Hair follicular keratinocyte (primary cell): ENCODE results near the gene TMEM141. TPM values are rescaled to one million over a fixed set of nuclear protein-coding genes. Genes with fewer than 3 reads are reported as not detected.

Experiments
- total RNA-seq: library from RNA; depleted of rRNA; stranded (reverse); fragments of >200 nt; gene quantifications from 2 replicates; pipeline ENCODE4 v1.2.3, GENCODE V29; 2015

The TMEM141 gene
- total RNA-seq, result 240 and 247 TPM in 2 replicates

DNA sequence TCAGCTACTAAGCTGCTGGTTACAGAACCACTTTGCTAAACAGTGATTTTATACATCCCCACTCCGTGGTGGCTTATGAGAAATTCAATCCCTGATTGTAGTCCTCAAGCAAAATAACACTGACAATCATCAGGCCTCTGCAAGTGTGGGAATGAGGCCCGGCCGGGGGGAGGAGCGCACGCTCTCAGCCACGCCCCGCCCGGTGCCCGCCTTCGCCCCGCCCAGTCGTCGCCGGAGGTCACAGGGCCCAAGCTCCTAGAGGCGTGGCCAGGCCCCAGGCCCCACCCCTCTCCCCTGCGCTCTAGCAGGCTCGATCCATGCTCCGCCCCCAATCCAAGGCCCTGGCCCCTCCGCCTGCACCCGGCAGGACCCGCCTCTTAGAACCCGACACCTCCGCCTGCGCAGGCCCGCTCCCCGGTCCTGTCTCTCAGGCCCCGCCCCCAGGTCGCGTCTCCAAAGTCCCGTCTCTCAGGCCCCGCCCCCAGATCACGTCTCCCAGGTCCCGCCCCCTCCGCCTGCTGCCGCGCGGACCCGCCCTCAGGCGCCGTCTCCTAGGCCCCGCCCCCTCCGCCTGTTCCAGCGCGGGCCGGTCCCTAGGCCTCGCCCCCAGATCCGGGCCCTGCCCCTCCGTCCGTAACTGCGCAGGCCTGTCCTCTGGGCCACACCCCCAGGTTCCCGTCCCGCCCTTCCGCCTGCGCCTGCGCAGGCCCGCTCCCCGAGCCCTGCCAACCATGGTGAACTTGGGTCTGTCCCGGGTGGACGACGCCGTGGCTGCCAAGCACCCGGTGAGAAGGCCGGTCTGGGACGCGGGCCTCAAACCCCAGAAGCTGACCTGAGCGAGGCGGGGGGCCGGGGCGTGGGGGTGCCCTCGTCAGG, at the start of gene TMEM141:
Gene TMEM141, plus strand, starts transcription at position 705 of the 876 bp plus-strand sequence. Its CDS starts 27 bp downstream, at position 732.

DNA sequence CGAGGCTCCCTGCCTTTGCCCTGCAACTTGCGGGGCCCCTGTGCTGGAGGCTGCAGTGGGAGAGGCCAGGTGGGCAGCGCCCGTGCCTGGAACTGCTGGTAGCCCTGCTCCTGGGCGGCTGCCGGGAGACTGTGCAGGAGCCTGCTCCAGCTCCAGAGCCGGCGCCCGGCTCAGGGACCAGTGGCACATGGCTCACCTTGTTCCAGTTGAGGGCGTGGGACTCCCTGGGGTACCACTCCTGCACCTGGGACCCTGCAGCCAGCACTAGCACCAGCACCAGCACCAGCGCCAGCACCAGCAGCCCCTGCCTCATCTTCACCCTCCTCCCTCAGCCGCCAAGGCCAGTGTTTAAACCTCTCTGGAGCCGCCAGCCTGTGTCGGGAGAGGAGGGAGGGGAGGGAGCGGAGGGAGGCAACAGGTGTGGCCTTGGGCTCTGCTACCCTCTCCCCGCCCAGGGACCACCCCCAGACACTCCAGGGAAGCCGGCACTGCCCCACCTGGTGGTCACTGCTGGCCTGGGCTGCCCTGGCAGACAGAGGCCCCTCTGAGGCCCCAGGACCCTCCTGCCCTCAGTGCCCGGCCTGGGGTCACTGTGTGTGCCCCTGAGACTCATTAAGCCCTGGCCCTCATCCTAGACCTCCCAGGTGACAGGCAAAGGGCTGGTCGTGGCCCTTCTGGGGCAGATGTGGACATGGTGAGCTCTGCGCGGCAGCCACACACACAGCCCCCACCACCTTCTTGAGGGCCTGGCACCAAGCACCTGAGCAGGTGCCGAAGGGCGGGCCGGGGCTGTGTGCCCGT, 48.4 kb upstream of the TMEM141 start, which contains the start of gene LCN10:
Gene LCN10, minus strand, starts transcription at position 350 of the 801 bp plus-strand sequence. Its CDS starts 37 bp downstream, at position 313.

DNA sequence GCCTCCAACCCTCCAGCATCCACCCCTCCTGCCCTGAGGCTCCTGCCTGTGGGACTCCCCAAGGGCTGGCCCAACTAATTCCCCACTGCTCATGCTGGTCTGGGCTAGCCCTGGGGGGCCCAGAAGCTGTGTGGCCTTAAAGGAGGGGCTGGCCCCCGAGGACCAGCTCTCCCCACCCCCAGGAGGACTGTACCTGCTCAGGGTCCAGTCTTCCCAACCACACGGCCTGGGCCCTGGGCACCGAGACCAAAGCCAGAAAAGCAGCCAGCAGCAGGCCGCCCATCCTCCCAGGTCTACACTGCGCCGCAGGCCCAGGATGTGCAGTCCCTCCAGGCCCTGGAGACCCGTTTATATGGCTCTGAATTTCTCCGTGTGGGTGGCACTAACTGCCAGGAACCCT, 42.9 kb upstream of the TMEM141 start, which contains the start of gene LCN6:
Gene LCN6, minus strand, starts transcription at position 325 of the 400 bp plus-strand sequence. Its CDS starts 42 bp downstream, at position 283.

DNA sequence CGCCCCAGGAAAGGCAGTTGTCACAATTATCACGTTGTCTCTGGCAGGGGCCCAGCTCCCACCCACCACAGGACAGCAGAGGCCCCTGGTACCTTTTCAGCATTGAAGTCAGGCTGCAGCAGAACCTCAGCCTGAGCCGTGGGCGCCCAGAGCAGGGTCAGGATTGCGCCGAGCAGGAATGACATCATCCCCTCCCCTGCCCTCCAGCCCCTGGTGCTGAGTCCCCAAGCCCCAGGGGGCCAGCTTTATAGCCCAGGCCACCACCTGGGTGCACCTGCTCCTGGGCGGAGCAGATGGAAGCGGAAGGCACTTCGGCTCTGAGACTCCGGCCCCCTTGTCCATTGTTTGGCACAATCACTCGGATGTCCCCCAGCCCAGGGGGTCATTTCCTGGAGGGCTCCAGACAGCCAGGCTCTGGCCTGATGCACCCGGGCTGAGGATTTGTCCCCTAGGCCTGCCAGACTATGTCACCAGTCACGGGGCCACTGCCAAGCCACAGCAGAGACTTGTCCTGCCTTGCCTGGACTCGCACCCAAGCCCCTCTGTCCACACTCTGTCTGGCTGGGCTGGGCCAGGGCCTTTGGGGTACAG, 26.7 kb upstream of the TMEM141 start, which contains the start of gene LCN15:
Gene LCN15, minus strand, starts transcription at position 218 of the 591 bp plus-strand sequence. Its CDS starts 30 bp downstream, at position 188.

DNA sequence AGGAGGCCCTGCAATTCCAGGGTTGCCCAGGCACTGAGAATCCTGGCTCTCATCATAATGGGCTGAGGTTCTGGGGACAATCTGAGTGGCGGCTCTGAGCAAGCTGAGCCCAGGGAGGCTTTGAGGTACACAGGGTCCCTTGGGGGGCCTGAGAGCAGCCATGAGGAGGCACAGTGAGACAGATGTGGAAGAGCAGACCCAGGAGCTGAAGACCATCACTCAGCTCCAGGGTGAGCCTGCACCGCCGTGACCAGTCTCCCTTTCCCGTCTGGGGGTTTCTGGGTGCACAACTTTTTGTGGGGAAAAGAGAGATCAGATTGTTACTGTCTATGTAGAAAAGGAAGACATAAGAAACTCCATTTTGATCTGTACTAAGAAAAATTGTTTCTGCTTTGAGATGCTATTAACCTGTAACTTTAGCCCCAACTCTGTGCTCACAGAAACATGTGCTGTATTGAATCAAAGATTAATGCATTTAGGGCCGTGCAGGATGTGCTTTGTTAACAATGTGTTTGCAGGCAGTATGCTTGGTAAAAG, 5.2 kb downstream of the TMEM141 start, which contains the start of gene CCDC183:
Gene CCDC183, plus strand, starts transcription at position 101 of the 537 bp plus-strand sequence. Its CDS starts 60 bp downstream, at position 161.

DNA sequence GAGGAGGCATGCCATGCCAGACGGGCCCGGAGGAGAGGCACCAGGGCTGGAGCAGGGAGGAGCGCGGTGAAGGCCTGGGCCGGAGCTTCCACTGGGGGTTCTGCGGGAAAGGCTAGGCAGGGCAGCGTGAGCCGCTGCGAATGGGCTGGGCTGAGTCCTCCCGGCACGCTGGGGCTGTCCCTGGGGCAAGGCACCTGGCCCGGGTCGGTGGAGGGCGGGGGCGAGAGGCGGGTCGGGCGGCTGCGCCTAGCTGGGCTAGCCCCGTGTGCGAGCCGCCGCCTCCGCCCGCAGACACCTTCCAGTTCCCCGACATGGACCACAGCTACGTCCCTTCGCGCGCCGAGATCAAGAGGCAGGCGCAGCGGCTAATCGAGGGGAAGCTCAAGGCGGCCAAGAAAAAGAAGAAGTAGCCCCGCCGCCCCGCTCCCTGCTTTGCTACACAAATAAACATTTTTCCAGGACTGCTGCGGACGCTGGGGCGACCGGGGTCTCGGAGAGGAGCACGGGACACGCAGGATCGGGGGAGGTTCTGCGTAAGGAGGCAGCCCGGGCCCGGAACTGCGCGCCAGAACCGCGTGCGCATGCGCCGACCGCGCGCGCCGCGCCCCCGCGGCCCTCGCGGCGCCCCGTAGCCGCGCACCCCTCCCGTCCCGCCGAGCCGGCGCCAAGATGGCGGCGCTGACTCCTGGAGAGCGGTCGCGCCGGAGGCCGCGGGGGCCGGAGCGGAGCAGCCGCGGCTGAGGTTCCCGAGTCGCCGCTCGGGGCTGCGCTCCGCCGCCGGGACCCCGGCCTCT, 16.3 kb downstream of the TMEM141 start, which contains the start of gene RABL6:
Gene RABL6, plus strand, starts transcription at position 668 of the 794 bp plus-strand sequence. CDS start 249 bp downstream, outside the sequence.

DNA sequence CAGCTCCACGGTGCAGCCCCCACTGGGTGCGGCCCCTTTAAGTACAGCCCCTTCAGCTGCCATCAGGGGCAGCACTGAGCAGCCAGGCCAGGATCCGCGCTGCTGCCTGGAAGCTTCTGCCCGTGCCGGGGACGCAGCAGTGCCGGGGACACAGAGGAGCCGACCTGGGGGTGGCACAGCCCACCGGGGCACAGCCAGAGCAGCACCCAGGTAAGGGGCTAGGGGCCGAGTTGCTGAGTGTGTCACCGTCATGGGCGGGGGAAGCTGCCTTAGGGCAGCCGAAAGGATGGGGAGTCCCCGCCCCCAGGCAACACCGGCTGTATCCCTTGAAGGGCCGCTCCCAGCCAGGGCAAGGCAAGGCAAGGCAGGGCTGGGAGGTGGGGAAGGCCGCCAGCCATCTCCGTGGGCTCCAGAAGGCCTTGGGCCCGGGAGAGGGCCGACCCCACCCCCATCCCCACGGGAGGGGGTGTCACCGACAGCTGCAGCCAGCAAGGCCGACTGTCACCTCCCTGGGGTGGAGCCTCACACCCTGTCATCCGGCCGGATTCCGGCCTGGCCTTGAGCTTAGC, 51.3 kb downstream of the TMEM141 start, which contains the start of gene AJM1:
Gene AJM1, plus strand, starts transcription at position 99 of the 569 bp plus-strand sequence. CDS start 1,937 bp downstream, outside the sequence.

Other genes with a start within 250 kb of the TMEM141 start
- gene NOTCH1, start 245.3 kb upstream of the TMEM141 start, total RNA-seq, result 62.9 and 93.1 TPM in 2 replicates
- 11.1 and 18.8 TPM in 2 replicates for gene EGFL7, start 128.4 kb upstream of the TMEM141 start, total RNA-seq
- gene AGPAT2, start 103.9 kb upstream of the TMEM141 start, total RNA-seq, result 52.2 and 74.0 TPM in 2 replicates
- gene DIPK1B, start 78.8 kb upstream of the TMEM141 start, total RNA-seq, result 0.08 and 0.47 TPM in 2 replicates
- not detected in 2 replicates for gene LCN10, start 48.4 kb upstream of the TMEM141 start, total RNA-seq
- gene LCN6, start 42.8 kb upstream of the TMEM141 start, total RNA-seq, result not detected in 2 replicates
- gene LCN8, start 33.1 kb upstream of the TMEM141 start, total RNA-seq, result not detected in 2 replicates
- gene LCN15, start 26.8 kb upstream of the TMEM141 start, total RNA-seq, result not detected in 2 replicates
- 1.3 TPM in 1 of 2 replicates, not detected in the other for gene CCDC183, start 5.0 kb downstream of the TMEM141 start, total RNA-seq
- 82.2 and 126 TPM in 2 replicates for gene RABL6, start 16.6 kb downstream of the TMEM141 start, total RNA-seq
- 0.87 and 2.0 TPM in 2 replicates for gene AJM1, start 51.1 kb downstream of the TMEM141 start, total RNA-seq
- gene PHPT1, start 58.1 kb downstream of the TMEM141 start, total RNA-seq, result 127 and 150 TPM in 2 replicates
- gene MAMDC4, start 61.0 kb downstream of the TMEM141 start, total RNA-seq, result 2.6 and 3.1 TPM in 2 replicates
- 302 and 330 TPM in 2 replicates for gene EDF1, start 75.0 kb downstream of the TMEM141 start, total RNA-seq
- gene TRAF2, start 95.2 kb downstream of the TMEM141 start, total RNA-seq, result 10.0 and 16.7 TPM in 2 replicates
- 149 and 155 TPM in 2 replicates for gene FBXW5, start 153.4 kb downstream of the TMEM141 start, total RNA-seq
- not detected in 2 replicates for gene C8G, start 153.9 kb downstream of the TMEM141 start, total RNA-seq
- gene LCN12, start 160.9 kb downstream of the TMEM141 start, total RNA-seq, result not detected in 2 replicates
- not detected in 2 replicates for gene PTGDS, start 186.2 kb downstream of the TMEM141 start, total RNA-seq
- not detected in 2 replicates for gene LCNL1, start 191.6 kb downstream of the TMEM141 start, total RNA-seq
- 45.6 and 54.8 TPM in 2 replicates for gene PAXX, start 201.1 kb downstream of the TMEM141 start, total RNA-seq
- gene CLIC3, start 205.2 kb downstream of the TMEM141 start, total RNA-seq, result 3.3 and 8.7 TPM in 2 replicates
- 0.95 and 5.2 TPM in 2 replicates for gene ABCA2, start 236.9 kb downstream of the TMEM141 start, total RNA-seq
- not detected in 2 replicates for gene FUT7, start 240.7 kb downstream of the TMEM141 start, total RNA-seq